Neural progenitor cell (in vitro differentiated cells): Measurements from ENCODE around the gene SLC6A5. TPM values are rescaled to one million over a fixed set of nuclear protein-coding genes. Genes with fewer than 3 reads are reported as not detected.

Source experiments
- DNase-seq: peaks from one replicate; pipeline ENCODE4 v3.0.0-alpha.2; 2016; ENCODE audit warnings: low spot score
- H2AFZ ChIP-seq: fragments of 200-600 bp; sonication (generic); replicated peaks from 2 replicates; pipeline ENCODE4 v1.6.1; 2016; ENCODE audit warnings: antibody characterized with exemption
- H3F3A ChIP-seq: fragments of 200-600 bp; sonication (generic); 2 replicates; pipeline ENCODE4 v1.6.1; 2016; ENCODE audit warnings: antibody characterized with exemption, low read depth
- H3K27ac ChIP-seq: fragments of 200-600 bp; sonication (generic); 2 replicates; pipeline ENCODE4 v1.5.1; 2016; ENCODE audit warnings: mild to moderate bottlenecking
- H3K27me3 ChIP-seq: fragments of 200-600 bp; sonication (generic); 2 replicates; pipeline ENCODE4 v1.6.1; 2016; ENCODE audit warnings: mild to moderate bottlenecking, moderate library complexity
- H3K36me3 ChIP-seq: fragments of 200-600 bp; sonication (generic); 2 replicates; pipeline ENCODE4 v1.5.1; 2016
- H3K4me1 ChIP-seq: fragments of 200-600 bp; sonication (generic); 2 replicates; pipeline ENCODE4 v1.6.1; 2016; ENCODE audit warnings: mixed run types
- H3K4me2 ChIP-seq: fragments of 200-600 bp; sonication (generic); 2 replicates; pipeline ENCODE4 v1.6.1; 2016
- H3K4me3 ChIP-seq: fragments of 200-600 bp; sonication (generic); 2 replicates; pipeline ENCODE4 v1.5.1; 2016
- H3K79me2 ChIP-seq: fragments of 200-600 bp; sonication (generic); 2 replicates; pipeline ENCODE4 v1.6.1; 2016; ENCODE audit warnings: low read depth
- H3K9ac ChIP-seq: fragments of 200-600 bp; sonication (generic); 2 replicates; pipeline ENCODE4 v1.6.1; 2016
- H3K9me3 ChIP-seq: fragments of 200-600 bp; sonication (generic); 2 replicates; pipeline ENCODE4 v1.5.1; 2016; ENCODE audit warnings: low read depth
- H4K20me1 ChIP-seq: fragments of 200-600 bp; sonication (generic); 2 replicates; pipeline ENCODE4 v1.6.1; 2016; ENCODE audit warnings: low read depth
- H3K27ac Mint-ChIP-seq: 3 replicates; pipeline ENCODE4 v1.8.0; 2021; ENCODE audit warnings: mixed read lengths
- H3K27me3 Mint-ChIP-seq: 2 replicates; pipeline ENCODE4 v1.8.0; 2022; ENCODE audit warnings: low read depth, mild to moderate bottlenecking, inconsistent platforms, moderate library complexity, mixed read lengths; ENCODE audit not compliant: insufficient read depth
- H3K36me3 Mint-ChIP-seq: 3 replicates; pipeline ENCODE4 v1.8.0; 2021; ENCODE audit warnings: mixed read lengths
- H3K4me1 Mint-ChIP-seq: 3 replicates; pipeline ENCODE4 v1.8.0; 2021; ENCODE audit warnings: mixed read lengths
- H3K4me3 Mint-ChIP-seq: 3 replicates; pipeline ENCODE4 v1.8.0; 2021; ENCODE audit warnings: mild to moderate bottlenecking, moderate library complexity, mixed read lengths
- H3K9me3 Mint-ChIP-seq: 3 replicates; pipeline ENCODE4 v1.8.0; 2020; ENCODE audit warnings: mixed read lengths
- CTCF ChIP-seq: fragments of 200-600 bp; sonication (generic); IDR thresholded peaks from 2 replicates; pipeline ENCODE4 v1.5.1; 2017; ENCODE audit warnings: antibody characterized with exemption, mild to moderate bottlenecking
- EZH2 ChIP-seq: fragments of 200-600 bp; sonication (generic); IDR thresholded peaks from 2 replicates; pipeline ENCODE4 v1.6.1; 2017; ENCODE audit warnings: antibody characterized with exemption, mild to moderate bottlenecking, moderate library complexity
- EZH2phosphoT487 ChIP-seq: fragments of 200-600 bp; sonication (generic); IDR thresholded peaks from 2 replicates; pipeline ENCODE4 v1.6.1; 2017; ENCODE audit warnings: antibody characterized with exemption
- total RNA-seq: library from RNA; depleted of rRNA; stranded (reverse); fragments of >200 nt; gene quantifications from 2 replicates; pipeline ENCODE4 v1.2.3, GENCODE V29; 2015; ENCODE audit warnings: low replicate concordance

SLC6A5 gene
- total RNA-seq, 1 donor from 2014 or later = not detected

GRCh38 chr11:20589796-20590195 lies 9.6 kb upstream of the SLC6A5 start:
- no peak for TF ChIP-seq EZH2
- no peak for TF ChIP-seq CTCF
- TF ChIP-seq EZH2phosphoT487 = no peak
- H3K4me2 ChIP-seq = no peak overlapping the region
- no peak overlapping the region for H3K27ac Mint-ChIP-seq
- H3F3A ChIP-seq = no peaks in the 10 kb centered on the region
- H3K79me2 ChIP-seq = no peaks in the 10 kb centered on the region
- no peaks in the 10 kb centered on the region for H3K36me3 Mint-ChIP-seq
- H2AFZ ChIP-seq = no peak overlapping the region
- no peaks in the 10 kb centered on the region for H3K4me1 Mint-ChIP-seq
- H3K27me3 ChIP-seq = peaks cover 25% of the 10 kb centered on the region
- peaks cover 8% of the 10 kb centered on the region for H3K27me3 Mint-ChIP-seq
- DNase-seq = peak; percentile 53
- no peak overlapping the region for H3K4me3 Mint-ChIP-seq
- no peak overlapping the region for H3K27ac ChIP-seq
- H3K4me1 ChIP-seq = peaks cover 8% of the 10 kb centered on the region
- H4K20me1 ChIP-seq = no peaks in the 10 kb centered on the region
- no peak overlapping the region for H3K9ac ChIP-seq
- H3K9me3 ChIP-seq = no peaks in the 10 kb centered on the region
- H3K36me3 ChIP-seq = no peaks in the 10 kb centered on the region
- peaks cover 3% of the 10 kb centered on the region for H3K9me3 Mint-ChIP-seq
- no peak overlapping the region for H3K4me3 ChIP-seq

GRCh38 chr11:20590381-20590780 lies 9.0 kb upstream of the SLC6A5 start:
- Histone ChIP-seq H3K9ac (no peak overlapping the region), H3K4me2 (no peak overlapping the region), H3F3A (no peaks in the 10 kb centered on the region), H3K4me1 (peaks cover 8% of the 10 kb centered on the region), H3K27ac (no peak overlapping the region), H3K79me2 (no peaks in the 10 kb centered on the region), H3K27me3 (peaks cover 31% of the 10 kb centered on the region), H3K4me3 (no peak overlapping the region), H3K36me3 (no peaks in the 10 kb centered on the region), H3K9me3 (no peaks in the 10 kb centered on the region), H4K20me1 (peaks cover 4% of the 10 kb centered on the region), H2AFZ (no peak overlapping the region)
- TF ChIP-seq EZH2 (no peak), EZH2phosphoT487 (no peak), CTCF (no peak)
- H3K4me3 Mint-ChIP-seq = no peak overlapping the region
- H3K36me3 Mint-ChIP-seq = no peaks in the 10 kb centered on the region
- H3K27ac Mint-ChIP-seq = no peak overlapping the region
- no peaks in the 10 kb centered on the region for H3K4me1 Mint-ChIP-seq
- no peak for DNase-seq
- H3K27me3 Mint-ChIP-seq = peaks cover 13% of the 10 kb centered on the region
- H3K9me3 Mint-ChIP-seq = peaks cover 1% of the 10 kb centered on the region

- Mint-ChIP-seq H3K27me3 (peaks cover 32% of the 10 kb centered on the region), H3K36me3 (no peaks in the 10 kb centered on the region), H3K4me3 (no peak overlapping the region), H3K9me3 (no peaks in the 10 kb centered on the region), H3K27ac (no peak overlapping the region), H3K4me1 (peaks cover 2% of the 10 kb centered on the region)
- no peak for DNase-seq
- Histone ChIP-seq H4K20me1 (peaks cover 22% of the 10 kb centered on the region), H3K9me3 (no peaks in the 10 kb centered on the region), H3K36me3 (no peaks in the 10 kb centered on the region), H3F3A (no peaks in the 10 kb centered on the region), H3K9ac (no peak overlapping the region), H3K27ac (no peak overlapping the region), H2AFZ (no peak overlapping the region), H3K4me2 (no peak overlapping the region), H3K27me3 (peaks cover 55% of the 10 kb centered on the region), H3K4me1 (peaks cover 19% of the 10 kb centered on the region), H3K79me2 (no peaks in the 10 kb centered on the region), H3K4me3 (no peak overlapping the region)
- no peak for TF ChIP-seq CTCF
- TF ChIP-seq EZH2 = no peak
- TF ChIP-seq EZH2phosphoT487 = no peak
Observed at GRCh38 chr11:20592741-20593140, 6.7 kb upstream of the SLC6A5 start.
